Effector CD8-positive, alpha-beta T cell (primary cell): ENCODE measurements around the gene RAB3B.
"Not testable (repeated sequence)": the region's sequence is repeated elsewhere in the genome, so short reads cannot be mapped to it uniquely, and the experiment has no call there.

Experiments
- DNase-seq: peaks from one replicate; lab custom pipeline; 2025; lab: John Stamatoyannopoulos, UW

RAB3B gene

GRCh38 chr1:51989582-51990477 is 670 bp downstream of the RAB3B start:
- no peak for DNase-seq

GRCh38 chr1:51988254-51988653 is 2.2 kb downstream of the RAB3B start:
- no peak for DNase-seq

GRCh38 chr1:51986718-51987117 is 3.8 kb downstream of the RAB3B start:
- no peak for DNase-seq

GRCh38 chr1:51982161-51982560 is 8.3 kb downstream of the RAB3B start:
- DNase-seq = no peak

- no peak for DNase-seq
Observed at GRCh38 chr1:51981555-51981954, 8.9 kb downstream of the RAB3B start.

- no peak for DNase-seq
Observed at GRCh38 chr1:51978099-51978498, 12.4 kb downstream of the RAB3B start.

GRCh38 chr1:51976846-51977602 is 13.5 kb downstream of the RAB3B start:
- no peak for DNase-seq

- no peak for DNase-seq
Observed at GRCh38 chr1:51973587-51974474, 16.7 kb downstream of the RAB3B start.

GRCh38 chr1:51969038-51969705 is 21.3 kb downstream of the RAB3B start:
- DNase-seq = no peak

GRCh38 chr1:51968632-51969031 is 21.9 kb downstream of the RAB3B start:
- DNase-seq = no peak

- DNase-seq = not testable (repeated sequence)
Observed at GRCh38 chr1:51967213-51967791, 23.2 kb downstream of the RAB3B start.

- no peak for DNase-seq
Observed at GRCh38 chr1:51966559-51966958, 23.9 kb downstream of the RAB3B start.

GRCh38 chr1:51964309-51964696 is 26.2 kb downstream of the RAB3B start:
- DNase-seq = no peak

- DNase-seq = no peak
Observed at GRCh38 chr1:51963592-51964308, 26.8 kb downstream of the RAB3B start.

- no peak for DNase-seq
Observed at GRCh38 chr1:51962486-51963356, 27.8 kb downstream of the RAB3B start.

GRCh38 chr1:51961954-51962353 is 28.5 kb downstream of the RAB3B start:
- no peak for DNase-seq

- no peak for DNase-seq
Observed at GRCh38 chr1:51961231-51961630, 29.3 kb downstream of the RAB3B start.

GRCh38 chr1:51960262-51960661 is 30.2 kb downstream of the RAB3B start:
- no peak for DNase-seq

- no peak for DNase-seq
Observed at GRCh38 chr1:51958824-51959223, 31.7 kb downstream of the RAB3B start.
